ENCODE results near the gene UFC1. TPM values are rescaled to one million over a fixed set of nuclear protein-coding genes. Genes with fewer than 3 reads are reported as not detected.

Gene UFC1
- total and polyA plus RNA-seq, 2 of the 13 experiments (the other 11 are each of a cell fraction or from before 2014, with no cell fraction given), result 72.8 to 85.2 TPM

- no peak for FAIRE-seq
- H3K9me3 ChIP-seq (ENCODE audit: low read length), result no peaks in the 10 kb centered on the region
- in situ Hi-C loops (cut with HindIII; ENCODE audit: extremely low pct_ligation_motif_present, low pct_unique_long_range_greater_than_20kb), result loop anchor here (5.0 kb wide), 1 partner anchor 184 kb away; no protein-coding TSS in a partner anchor
- BruUV-seq (replicated peaks), result no TSS peak
- H2AFZ ChIP-seq (ENCODE audit: low read length), result no peak overlapping the region
- WGBS (ENCODE audit: low lambda C conversion rate), result 2% methylated on average over 7 of the region's 20 CpGs
- H3K27ac ChIP-seq (ENCODE audit: extremely low read length, insufficient read depth, low read length), result no peak overlapping the region
- ATAC-seq, result peak; percentile 60
- H3K9ac ChIP-seq (ENCODE audit: insufficient read depth, low read depth, low read length), result peak overlapping the region; percentile 56
- no peaks in the 10 kb centered on the region; a peak in 1 of 5 replicates for H3K27me3 ChIP-seq (ENCODE audit: control insufficient read depth in 1 of 2, insufficient read depth in 2 of 2, low read length in 2 of 2)
- H3K4me2 ChIP-seq (ENCODE audit: low read depth, low read length), result peak overlapping the region; percentile 98
- ChIA-PET CTCF (ENCODE audit: low intra/inter-chr PET ratio, low total read pairs) (no interaction called here), POLR2A (interaction anchor here (0.9 to 3.5 kb wide), 13 partner anchors 18 to 202 kb away, joined by 3 to 44 read pairs (median 4); partner anchors contain the start of genes APOA2, B4GALT3, CFAP126 and PPOX)
- peaks cover 9% of the 10 kb centered on the region for H3K79me2 ChIP-seq (ENCODE audit: insufficient read depth, low read length)
- peaks cover 0 to 2% of the 10 kb centered on the region in 2 experiments; a peak in 1 of 5 replicates for H3K36me3 ChIP-seq (replicated peaks in 1 of 2; ENCODE audit: control insufficient read depth in 1 of 2, insufficient read depth in 2 of 2, low read length in 2 of 2)
- intact Hi-C loops (cut with micrococcal nuclease; ENCODE audit: unreplicated experiment), result loop anchor here (1.0 kb wide), 1 partner anchor 27 kb away; no protein-coding TSS in a partner anchor
- H3K4me3 ChIP-seq (replicated peaks in 1 of 3; ENCODE audit: insufficient read depth in 1 of 3, low read depth in 2 of 3, low read length in 3 of 3), result peak overlapping the region; percentile 54 to 85 (median 56)
- DNase-seq (ENCODE audit: low spot score), result peak; percentile 56
- H4K20me1 ChIP-seq (ENCODE audit: insufficient read depth, low read length), result no peaks in the 10 kb centered on the region
- peaks cover 68% of the 10 kb centered on the region for H3K4me1 ChIP-seq (ENCODE audit: insufficient read depth, low read length)
- TF ChIP-seq ZNF607 (CRISPR knock-in tag; IDR thresholded peaks at IDR 0.05; ENCODE audit: borderline replicate concordance) (peak; percentile 50; the same call in 1 of the 2 replicates), NFE2 (CRISPR knock-in tag; IDR thresholded peaks at IDR 0.05) (no peak), YEATS4 (CRISPR knock-in tag; IDR thresholded peaks at IDR 0.05; ENCODE audit: borderline replicate concordance) (peak; percentile 36; the same call in 1 of the 2 replicates), MYC (CRISPR knock-in tag; IDR thresholded peaks at IDR 0.05; ENCODE audit: borderline replicate concordance) (peak; percentile 22; the same call in 1 of the 2 replicates), ZNF430 (CRISPR knock-in tag; IDR thresholded peaks at IDR 0.05) (0 out of 2 replicates have a peak, but pooled peaks have one; percentile 53), RAD21 (CRISPR knock-in tag; IDR thresholded peaks at IDR 0.05) (peak; percentile 48; the same call in 1 of the 2 replicates), GMEB1 (CRISPR knock-in tag; IDR thresholded peaks at IDR 0.05; ENCODE audit: borderline replicate concordance) (peak; percentile 39; the same call in 1 of the 2 replicates), ZNF263 (CRISPR knock-in tag; IDR thresholded peaks at IDR 0.05) (peak; percentile 21; the same call in 1 of the 2 replicates), ZSCAN12 (CRISPR knock-in tag; IDR thresholded peaks at IDR 0.05) (no peak), SOX6 (IDR thresholded peaks at IDR 0.05) (no peak), SOX6 (CRISPR knock-in tag; IDR thresholded peaks at IDR 0.05) (peak; percentile 20; the same call in 1 of the 2 replicates), ZFP62 (CRISPR knock-in tag; IDR thresholded peaks at IDR 0.05) (no peak), STAG1 (CRISPR knock-in tag; IDR thresholded peaks at IDR 0.05) (peak; percentile 39), GABPB1 (CRISPR knock-in tag; IDR thresholded peaks at IDR 0.05) (peak; percentile 38; the same call in 1 of the 2 replicates), MAFG (CRISPR knock-in tag; IDR thresholded peaks at IDR 0.05) (peak; percentile 50; the same call in 1 of the 2 replicates)
- TF ChIP-seq, protein P1, sequence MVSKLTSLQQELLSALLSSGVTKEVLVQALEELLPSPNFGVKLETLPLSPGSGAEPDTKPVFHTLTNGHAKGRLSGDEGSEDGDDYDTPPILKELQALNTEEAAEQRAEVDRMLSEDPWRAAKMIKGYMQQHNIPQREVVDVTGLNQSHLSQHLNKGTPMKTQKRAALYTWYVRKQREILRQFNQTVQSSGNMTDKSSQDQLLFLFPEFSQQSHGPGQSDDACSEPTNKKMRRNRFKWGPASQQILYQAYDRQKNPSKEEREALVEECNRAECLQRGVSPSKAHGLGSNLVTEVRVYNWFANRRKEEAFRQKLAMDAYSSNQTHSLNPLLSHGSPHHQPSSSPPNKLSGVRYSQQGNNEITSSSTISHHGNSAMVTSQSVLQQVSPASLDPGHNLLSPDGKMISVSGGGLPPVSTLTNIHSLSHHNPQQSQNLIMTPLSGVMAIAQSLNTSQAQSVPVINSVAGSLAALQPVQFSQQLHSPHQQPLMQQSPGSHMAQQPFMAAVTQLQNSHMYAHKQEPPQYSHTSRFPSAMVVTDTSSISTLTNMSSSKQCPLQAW (CRISPR knock-in tag; IDR thresholded peaks at IDR 0.05), result peak; percentile 58; the same call in 1 of the 2 replicates
Observed at GRCh38 chr1:161198194-161198896, 44.6 kb downstream of the UFC1 start.

Data from HepG2 (cell line).